Gastrocnemius medialis (tissue), 4 donors: ENCODE data around the gene DDI2. TPM values are rescaled to one million over a fixed set of nuclear protein-coding genes. Genes with fewer than 3 reads are reported as not detected.
A peak's percentile ranks its signal among the peaks of the same experiment; 100 is the strongest.

Experiments
- ATAC-seq, 2 donors: fragments of 150-250 bp; one replicate each; pipeline ENCODE4 v1.9.1; 2016
- DNase-seq, 2 donors: peaks; one replicate each; pipeline ENCODE4 v3.0.0-alpha.2; 2019
- H3K27ac ChIP-seq, 4 donors: fragments of 200-600 bp; sonication (generic); 1 replicate in 1 of 4; 2 replicates in 3 of 4; pipeline ENCODE4 v1.5.1; 2016 to 2018; ENCODE audit warnings: mild to moderate bottlenecking in 2 of 4, moderate library complexity in 1 of 4
- H3K27me3 ChIP-seq, 3 donors: fragments of 200-600 bp; sonication (generic) in 2 of 3; 1 replicate in 1 of 3; 2 replicates in 2 of 3; pipeline versions ENCODE4 v1.5.1 to v1.6.0; 2016 to 2019; ENCODE audit warnings: mild to moderate bottlenecking in 1 of 3, moderate library complexity in 1 of 3
- H3K36me3 ChIP-seq, 2 donors: fragments of 200-600 bp; sonication (generic) in 1 of 2; one replicate each; pipeline ENCODE4 v1.5.1; 2017 to 2018
- H3K4me1 ChIP-seq, 2 donors: fragments of 200-600 bp; sonication (generic) in 1 of 2; one replicate each; pipeline ENCODE4 v1.5.1; 2016 to 2017; ENCODE audit warnings: mild to moderate bottlenecking in 2 of 2
- H3K4me3 ChIP-seq, 4 donors: fragments of 200-600 bp; sonication (generic) in 3 of 4; 1 replicate in 1 of 4; 2 replicates in 3 of 4; pipeline ENCODE4 v1.5.1; 2016 to 2019; ENCODE audit warnings: mild to moderate bottlenecking in 2 of 4
- H3K9me3 ChIP-seq, 3 donors: fragments of 200-600 bp; sonication (generic) in 2 of 3; 1 replicate in 1 of 3; 2 replicates in 2 of 3; pipeline ENCODE4 v1.5.1; 2016 to 2019
- CTCF ChIP-seq, 5 experiments: fragments of 450-650 bp in 3 of 5; fragments of 200-600 bp in 2 of 5; sonication (generic) in 2 of 5; IDR thresholded peaks in 4 of 5; conservative IDR thresholded peaks in 1 of 5; 1 replicate in 4 of 5; 2 replicates in 1 of 5; pipeline ENCODE4 v1.5.1; 2016 to 2019; ENCODE audit warnings: antibody characterized with exemption in 5 of 5, mild to moderate bottlenecking in 3 of 5, moderate library complexity in 3 of 5
- POLR2A ChIP-seq, 2 donors: fragments of 450-650 bp; IDR thresholded peaks; one replicate each; pipeline ENCODE4 v1.6.1; 2017; ENCODE audit warnings: antibody characterized with exemption in 2 of 2, mild to moderate bottlenecking in 2 of 2, moderate library complexity in 2 of 2
- in situ Hi-C, 4 donors: fragments of 200-750 bp; cut with MboI; loops; one replicate each; pipeline versions ENCODE4 v1.15.0 to v1.8.0; 2017; ENCODE audit warnings: low sequenced_read_pairs in 4 of 4
- intact Hi-C: fragments of 100-400 bp; cut with DNase I; formaldehyde crosslinking; loops from one replicate; pipeline ENCODE4 v1.15.1; 2023; ENCODE audit warnings: low total_unique reads
- total RNA-seq, 4 donors: library from RNA; depleted of rRNA; stranded (reverse); fragments of >200 nt; gene quantifications; one replicate each; pipeline versions ENCODE4 v1.1.0 to v1.2.3, GENCODE V29; 2016

The DDI2 gene
- total RNA-seq, 4 donors from 2014 or later = 19.0 to 86.7 (median 34.2) TPM

DNA sequence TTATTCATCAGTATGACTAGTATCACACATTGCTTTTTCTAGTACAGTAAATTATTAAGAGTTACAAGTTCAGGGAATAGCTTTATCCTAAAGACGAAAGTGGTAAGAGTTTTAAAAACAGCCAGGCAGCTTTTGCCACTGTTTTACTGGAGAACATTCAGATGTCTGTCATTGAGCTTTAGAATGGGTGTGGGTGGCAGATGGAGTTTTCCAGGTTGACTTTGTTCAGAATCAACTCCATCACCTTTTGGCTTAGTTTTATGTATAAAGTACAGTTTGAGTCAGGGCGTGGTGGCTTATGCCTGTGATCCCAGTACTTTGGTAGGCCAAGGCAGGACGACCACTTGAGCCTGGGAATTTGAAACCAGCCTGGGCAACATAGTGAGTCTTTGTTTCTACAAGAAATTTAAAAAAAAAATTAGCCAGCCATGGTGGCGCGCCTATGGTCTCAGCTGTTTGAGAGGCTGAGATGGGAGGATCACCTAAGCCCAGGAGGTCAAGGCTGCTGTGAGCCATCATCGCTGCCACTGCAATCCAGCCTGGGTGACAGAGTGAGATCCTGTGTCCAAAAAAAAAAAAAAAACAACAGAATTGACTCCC, 36.9 kb downstream of the DDI2 start:
- H3K4me3 ChIP-seq = no peak overlapping the region
- DNase-seq = no peak
- intact Hi-C loops (no loop called here), in situ Hi-C loops (no loop called here)
- no peaks in the 10 kb centered on the region for H3K9me3 ChIP-seq
- H3K27ac ChIP-seq = peak overlapping the region; percentile 79 to 91 (median 89)
- peaks cover 29 to 31% of the 10 kb centered on the region in 2 donors for H3K4me1 ChIP-seq
- H3K36me3 ChIP-seq = peaks cover 3 to 48% of the 10 kb centered on the region in 2 donors
- H3K27me3 ChIP-seq = no peaks in the 10 kb centered on the region
- ATAC-seq = no peak
- TF ChIP-seq CTCF (IDR thresholded peaks at IDR 0.05 in 4 of 5, conservative IDR thresholded peaks at IDR 0.05 in 1 of 5) (no peak), POLR2A (IDR thresholded peaks at IDR 0.05) (no peak)

- no peak for TF ChIP-seq CTCF (IDR thresholded peaks at IDR 0.05 in 4 of 5, conservative IDR thresholded peaks at IDR 0.05 in 1 of 5)
- TF ChIP-seq POLR2A (IDR thresholded peaks at IDR 0.05) = peak in 1 of 2 donors; percentile 21
- Histone ChIP-seq H3K4me3 (no peak overlapping the region), H3K9me3 (no peaks in the 10 kb centered on the region), H3K4me1 (peaks cover 29 to 31% of the 10 kb centered on the region in 2 donors), H3K36me3 (peaks cover 3 to 49% of the 10 kb centered on the region in 2 donors), H3K27me3 (no peaks in the 10 kb centered on the region), H3K27ac (peak overlapping the region; percentile 79 to 91 (median 89))
- intact Hi-C loops (loop anchor here (1.0 to 2.0 kb wide), 2 partner anchors 47 to 84 kb away; no protein-coding TSS in a partner anchor), in situ Hi-C loops (no loop called here)
- DNase-seq (peak; percentile 54 to 75), ATAC-seq (peak; percentile 89 to 92)
Measured at GRCh38 chr1:15656464-15656863, 39.2 kb downstream of the DDI2 start.

GRCh38 chr1:15657021-15657420, 39.8 kb downstream of the DDI2 start:
- Histone ChIP-seq H3K4me3 (no peak overlapping the region), H3K4me1 (peaks cover 29 to 31% of the 10 kb centered on the region in 2 donors), H3K9me3 (no peaks in the 10 kb centered on the region), H3K27ac (peak overlapping the region; percentile 79 to 91 (median 89)), H3K36me3 (peaks cover 3 to 49% of the 10 kb centered on the region in 2 donors), H3K27me3 (no peaks in the 10 kb centered on the region)
- intact Hi-C loops (loop anchor here (2.0 kb wide), 1 partner anchor 84 kb away; no protein-coding TSS in a partner anchor), in situ Hi-C loops (no loop called here)
- ATAC-seq (no peak), DNase-seq (no peak)
- TF ChIP-seq POLR2A (IDR thresholded peaks at IDR 0.05) = no peak
- no peak for TF ChIP-seq CTCF (IDR thresholded peaks at IDR 0.05 in 4 of 5, conservative IDR thresholded peaks at IDR 0.05 in 1 of 5)

DNA sequence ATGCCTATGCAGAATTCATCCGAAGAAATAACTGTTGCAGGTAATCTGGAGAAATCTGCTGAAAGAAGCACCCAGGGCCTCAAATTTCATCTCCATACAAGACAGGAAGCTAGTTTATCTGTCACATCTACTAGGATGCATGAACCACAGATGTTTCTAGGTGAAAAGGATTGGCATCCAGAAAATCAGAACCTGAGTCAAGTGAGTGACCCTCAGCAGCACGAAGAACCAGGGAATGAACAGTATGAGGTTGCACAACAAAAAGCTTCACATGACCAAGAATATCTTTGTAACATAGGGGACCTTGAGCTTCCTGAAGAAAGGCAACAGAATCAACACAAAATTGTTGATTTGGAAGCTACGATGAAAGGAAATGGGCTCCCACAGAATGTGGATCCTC, 42.9 kb downstream of the DDI2 start:
- TF ChIP-seq POLR2A (IDR thresholded peaks at IDR 0.05) (no peak), CTCF (IDR thresholded peaks at IDR 0.05 in 4 of 5, conservative IDR thresholded peaks at IDR 0.05 in 1 of 5) (no peak)

More for the DNA sequence above, 42.9 kb downstream of the DDI2 start:
- Histone ChIP-seq H3K36me3 (peaks cover 0 to 44% of the 10 kb centered on the region in 2 donors), H3K4me3 (no peak overlapping the region), H3K27ac (peak overlapping the region in 3 of 4 donors; percentile 8 to 88 (median 43)), H3K4me1 (peaks cover 38 to 40% of the 10 kb centered on the region in 2 donors), H3K27me3 (no peaks in the 10 kb centered on the region), H3K9me3 (no peaks in the 10 kb centered on the region)
- ATAC-seq = no peak
- no peak for DNase-seq
- intact Hi-C loops (no loop called here), in situ Hi-C loops (no loop called here)
